ENCODE measurements around the gene DCDC2. TPM values are rescaled to one million over a fixed set of nuclear protein-coding genes. Genes with fewer than 3 reads are reported as not detected.
"Not testable (repeated sequence)": the region's sequence is repeated elsewhere in the genome, so short reads cannot be mapped to it uniquely, and the experiment has no call there.

The DCDC2 gene
- total RNA-seq, 1 donor from 2014 or later: 0.13 TPM

DNA sequence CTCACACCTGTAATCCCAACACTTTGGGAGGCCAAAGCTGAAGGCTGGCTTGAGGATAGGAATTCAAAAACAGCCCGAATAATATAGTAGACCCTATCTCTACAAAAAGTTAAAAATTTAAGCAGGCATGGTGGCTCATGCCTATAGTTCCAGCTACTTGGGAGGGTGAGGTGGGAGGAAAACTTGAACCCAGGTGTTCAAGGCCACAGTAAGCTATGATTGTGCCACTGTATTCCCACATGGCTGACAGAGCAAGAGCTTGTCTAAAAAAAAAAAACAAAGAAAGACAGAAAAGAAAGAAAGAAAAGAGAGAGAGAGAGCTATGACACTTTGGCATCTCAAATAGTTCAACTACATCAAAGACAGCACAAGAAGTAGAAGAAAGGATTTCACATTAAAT is 33.2 kb downstream of the DCDC2 start:
- Mint-ChIP-seq H3K9me3 (ENCODE audit: unreplicated experiment) (no peaks in the 10 kb centered on the region), H3K27ac (ENCODE audit: unreplicated experiment) (no peak overlapping the region)
- TF ChIP-seq, protein P1, sequence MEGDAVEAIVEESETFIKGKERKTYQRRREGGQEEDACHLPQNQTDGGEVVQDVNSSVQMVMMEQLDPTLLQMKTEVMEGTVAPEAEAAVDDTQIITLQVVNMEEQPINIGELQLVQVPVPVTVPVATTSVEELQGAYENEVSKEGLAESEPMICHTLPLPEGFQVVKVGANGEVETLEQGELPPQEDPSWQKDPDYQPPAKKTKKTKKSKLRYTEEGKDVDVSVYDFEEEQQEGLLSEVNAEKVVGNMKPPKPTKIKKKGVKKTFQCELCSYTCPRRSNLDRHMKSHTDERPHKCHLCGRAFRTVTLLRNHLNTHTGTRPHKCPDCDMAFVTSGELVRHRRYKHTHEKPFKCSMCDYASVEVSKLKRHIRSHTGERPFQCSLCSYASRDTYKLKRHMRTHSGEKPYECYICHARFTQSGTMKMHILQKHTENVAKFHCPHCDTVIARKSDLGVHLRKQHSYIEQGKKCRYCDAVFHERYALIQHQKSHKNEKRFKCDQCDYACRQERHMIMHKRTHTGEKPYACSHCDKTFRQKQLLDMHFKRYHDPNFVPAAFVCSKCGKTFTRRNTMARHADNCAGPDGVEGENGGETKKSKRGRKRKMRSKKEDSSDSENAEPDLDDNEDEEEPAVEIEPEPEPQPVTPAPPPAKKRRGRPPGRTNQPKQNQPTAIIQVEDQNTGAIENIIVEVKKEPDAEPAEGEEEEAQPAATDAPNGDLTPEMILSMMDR (IDR thresholded peaks at IDR 0.05; ENCODE audit: unreplicated experiment): no peak

DNA sequence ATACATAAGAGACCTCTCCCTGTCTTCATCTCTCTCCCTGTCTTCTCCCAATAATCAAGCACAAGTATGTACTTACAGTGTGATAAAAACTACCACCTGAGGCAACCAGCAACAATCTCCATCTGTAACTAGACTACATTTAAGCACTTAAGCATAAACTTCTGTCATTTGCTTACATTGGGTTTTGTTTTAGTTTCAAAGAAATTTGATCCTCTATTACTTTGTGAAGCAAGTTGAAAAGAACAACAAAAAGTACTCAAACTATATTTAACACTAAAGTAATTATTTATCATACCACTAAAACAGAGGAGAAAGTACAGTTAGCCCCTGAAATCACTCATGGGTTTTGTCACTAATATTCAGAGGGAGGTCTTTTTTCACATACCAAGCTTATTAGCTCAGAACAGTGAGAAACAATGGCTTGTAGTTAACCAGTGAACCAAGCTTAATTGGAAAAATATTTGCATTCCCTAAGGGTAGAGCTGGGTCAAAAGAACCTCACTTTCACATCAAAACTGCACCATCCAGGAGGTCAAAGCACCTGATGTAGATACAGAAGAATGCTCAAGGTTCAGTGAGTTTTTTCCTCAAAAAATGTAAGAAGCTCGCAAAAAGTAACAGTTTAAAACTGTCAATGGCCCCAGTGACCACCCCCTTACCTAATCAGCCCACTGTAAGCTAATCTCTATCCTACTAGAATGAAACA is 34.1 kb downstream of the DCDC2 start:
- Mint-ChIP-seq H3K9me3 (ENCODE audit: unreplicated experiment) (no peaks in the 10 kb centered on the region), H3K27me3 (ENCODE audit: unreplicated experiment) (peaks cover 1% of the 10 kb centered on the region), H3K4me3 (ENCODE audit: unreplicated experiment) (no peak overlapping the region), H3K36me3 (ENCODE audit: low read depth, unreplicated experiment) (no peaks in the 10 kb centered on the region), H3K4me1 (ENCODE audit: unreplicated experiment) (peaks cover 21% of the 10 kb centered on the region), H3K27ac (ENCODE audit: unreplicated experiment) (no peak overlapping the region)
- DNase-seq (ENCODE audit: low spot score): no peak
- TF ChIP-seq, protein P1 (IDR thresholded peaks at IDR 0.05; ENCODE audit: unreplicated experiment): no peak

More for the DNA sequence above, 33.2 kb downstream of the DCDC2 start:
- H3K27me3 Mint-ChIP-seq (ENCODE audit: unreplicated experiment): peaks cover 1% of the 10 kb centered on the region
- H3K4me3 Mint-ChIP-seq (ENCODE audit: unreplicated experiment): no peak overlapping the region
- H3K4me1 Mint-ChIP-seq (ENCODE audit: unreplicated experiment): peaks cover 17% of the 10 kb centered on the region
- no peak for DNase-seq (ENCODE audit: low spot score)
- no peaks in the 10 kb centered on the region for H3K36me3 Mint-ChIP-seq (ENCODE audit: low read depth, unreplicated experiment)

DNA sequence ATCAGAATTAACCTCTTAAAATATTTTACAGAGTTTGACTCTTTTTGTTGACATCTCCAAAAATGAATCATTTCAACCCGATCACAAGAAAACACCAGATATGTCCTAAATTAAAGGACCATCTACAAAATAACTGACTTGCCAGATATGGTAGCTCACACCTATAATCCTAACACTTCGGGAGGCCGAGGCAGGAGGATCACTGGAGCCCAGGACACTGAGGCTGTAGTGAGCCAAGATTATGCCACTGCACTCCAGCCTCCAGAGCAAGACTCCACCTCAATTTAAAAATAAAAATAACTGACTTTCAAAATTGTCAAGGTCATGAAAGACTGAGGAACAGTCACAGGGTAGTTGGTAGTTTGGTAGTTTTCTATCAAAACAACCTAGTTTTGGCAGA is 34.9 kb downstream of the DCDC2 start:
- peaks cover 21% of the 10 kb centered on the region for H3K4me1 Mint-ChIP-seq (ENCODE audit: unreplicated experiment)
- DNase-seq (ENCODE audit: low spot score): no peak
- peaks cover 1% of the 10 kb centered on the region for H3K27me3 Mint-ChIP-seq (ENCODE audit: unreplicated experiment)
- no peak overlapping the region for H3K4me3 Mint-ChIP-seq (ENCODE audit: unreplicated experiment)
- no peaks in the 10 kb centered on the region for H3K9me3 Mint-ChIP-seq (ENCODE audit: unreplicated experiment)
- TF ChIP-seq, protein P1 (IDR thresholded peaks at IDR 0.05; ENCODE audit: unreplicated experiment): no peak
- H3K36me3 Mint-ChIP-seq (ENCODE audit: low read depth, unreplicated experiment): no peaks in the 10 kb centered on the region
- H3K27ac Mint-ChIP-seq (ENCODE audit: unreplicated experiment): no peak overlapping the region

DNA sequence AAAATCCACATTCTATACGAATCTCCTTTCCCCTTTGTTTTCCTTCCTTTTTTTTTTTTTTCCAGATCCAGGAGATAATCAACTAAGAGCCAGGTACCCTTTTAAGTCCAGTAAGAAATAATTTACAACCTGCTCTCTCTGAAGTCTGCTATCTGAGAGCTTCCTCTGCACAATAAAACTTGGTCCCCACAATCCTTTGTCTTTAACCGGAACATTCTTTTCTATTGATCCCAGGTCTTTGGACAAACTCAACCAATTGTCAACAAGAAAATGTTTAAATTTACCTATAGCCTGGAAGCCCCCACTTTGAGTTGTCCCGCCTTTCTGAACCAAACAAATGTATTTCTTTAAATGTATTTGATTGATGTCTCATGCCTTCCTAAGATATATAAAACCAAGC is 35.4 kb downstream of the DCDC2 start:
- H3K27me3 Mint-ChIP-seq (ENCODE audit: unreplicated experiment); H3K27ac Mint-ChIP-seq (ENCODE audit: unreplicated experiment); DNase-seq (ENCODE audit: low spot score); H3K4me3 Mint-ChIP-seq (ENCODE audit: unreplicated experiment); H3K36me3 Mint-ChIP-seq (ENCODE audit: low read depth, unreplicated experiment); H3K9me3 Mint-ChIP-seq (ENCODE audit: unreplicated experiment): not testable (repeated sequence)
- H3K4me1 Mint-ChIP-seq (ENCODE audit: unreplicated experiment): peaks cover 21% of the 10 kb centered on the region

DNA sequence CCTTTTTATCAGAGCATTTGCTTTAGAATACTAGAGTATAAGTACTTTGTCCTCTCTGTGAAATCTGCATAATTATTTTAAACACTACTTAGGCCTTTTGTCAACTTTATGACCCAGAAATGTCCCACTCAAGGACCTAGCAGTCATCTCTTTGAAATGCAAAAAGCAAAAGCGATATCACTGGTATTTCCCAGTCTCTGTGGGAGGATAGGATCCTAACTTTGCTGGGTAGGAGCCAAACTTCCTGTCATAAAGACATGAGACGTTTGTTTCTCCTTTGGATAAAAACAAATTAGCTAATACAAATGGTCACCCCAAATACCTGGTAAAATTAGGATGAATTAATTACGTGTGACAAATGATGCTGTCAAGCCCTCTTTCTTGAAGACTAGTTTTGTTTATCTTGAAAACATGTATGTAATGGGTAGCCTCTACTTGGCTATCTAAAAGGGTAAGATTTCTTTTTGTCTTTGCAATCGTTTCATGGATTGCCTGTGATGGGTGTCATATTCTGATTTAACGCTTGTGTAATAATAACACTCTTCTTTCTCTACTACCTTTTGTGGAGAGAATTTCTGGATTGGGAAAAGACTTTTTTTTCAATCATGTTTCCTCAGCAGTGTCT is 36.2 kb downstream of the DCDC2 start:
- Mint-ChIP-seq H3K9me3 (ENCODE audit: unreplicated experiment) (no peaks in the 10 kb centered on the region), H3K4me3 (ENCODE audit: unreplicated experiment) (no peak overlapping the region), H3K27me3 (ENCODE audit: unreplicated experiment) (peaks cover 1% of the 10 kb centered on the region), H3K36me3 (ENCODE audit: low read depth, unreplicated experiment) (no peaks in the 10 kb centered on the region), H3K27ac (ENCODE audit: unreplicated experiment) (no peak overlapping the region), H3K4me1 (ENCODE audit: unreplicated experiment) (peaks cover 21% of the 10 kb centered on the region)
- DNase-seq (ENCODE audit: low spot score): no peak
- TF ChIP-seq, protein P1 (IDR thresholded peaks at IDR 0.05; ENCODE audit: unreplicated experiment): no peak
